GM18526 (cell line): Measurements from ENCODE around the gene NUCB1.
A peak's percentile ranks its signal among the peaks of the same experiment; 100 is the strongest.

Source experiments
- POLR2A ChIP-seq: IDR thresholded peaks from 3 replicates; pipeline ENCODE4 v1.6.1; 2011; ENCODE audit not compliant: insufficient read length; ENCODE audit errors: extremely low read depth

NUCB1 gene

GRCh38 chr19:48899781-48900476 lies at the start of gene NUCB1:
Gene NUCB1 (plus strand): TSS chr19:48900312. CDS start chr19:48900797, 485 bp downstream.
- peak; percentile 48 for TF ChIP-seq POLR2A

GRCh38 chr19:48852292-48852691 lies 47.8 kb upstream of the NUCB1 start:
- TF ChIP-seq POLR2A, result no peak

DNA sequence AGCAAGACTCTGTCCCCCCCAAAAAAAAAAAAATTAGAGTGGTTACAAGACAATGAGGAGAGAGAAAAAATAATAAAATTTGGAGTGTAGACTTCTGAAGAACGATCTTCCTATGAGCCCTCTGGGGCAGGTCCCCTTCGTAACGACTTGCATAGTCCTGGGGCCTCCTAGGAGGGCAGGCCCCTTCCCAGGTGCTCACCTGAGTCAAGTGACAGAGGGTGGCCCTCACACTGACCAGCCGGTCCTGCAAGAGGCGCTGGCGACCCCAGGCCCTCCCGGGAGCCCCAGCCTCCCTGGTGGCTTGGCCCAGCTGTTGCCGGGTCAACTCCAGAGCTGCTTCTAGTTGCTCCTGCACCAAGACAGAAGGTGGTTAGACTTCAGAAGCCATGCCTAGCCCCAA lies 46.6 kb upstream of the NUCB1 start:
- no peak for TF ChIP-seq POLR2A

DNA sequence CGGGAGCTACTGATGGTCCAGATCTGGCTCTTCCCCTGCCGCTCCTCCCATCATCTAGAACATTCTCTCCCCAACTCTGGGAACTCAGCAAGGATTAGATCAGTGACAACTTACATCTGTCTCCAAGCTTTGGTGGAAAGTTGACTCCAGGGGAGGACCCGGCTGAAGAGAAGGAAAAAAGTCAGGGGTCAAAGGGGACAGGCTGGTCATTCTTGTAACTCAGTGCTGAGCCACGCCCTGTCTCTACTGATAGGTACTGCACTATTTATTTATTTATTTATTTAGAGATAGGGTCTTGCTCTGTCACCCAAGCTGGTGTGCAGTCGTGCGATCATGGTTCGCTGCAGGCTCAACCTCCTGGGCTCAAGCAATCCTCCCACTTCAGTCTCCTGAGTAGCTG lies 46.0 kb upstream of the NUCB1 start:
- no peak for TF ChIP-seq POLR2A

- TF ChIP-seq POLR2A, result no peak
These were observed 43.2 kb upstream of the NUCB1 start for GRCh38 chr19:48856921-48857320.

DNA sequence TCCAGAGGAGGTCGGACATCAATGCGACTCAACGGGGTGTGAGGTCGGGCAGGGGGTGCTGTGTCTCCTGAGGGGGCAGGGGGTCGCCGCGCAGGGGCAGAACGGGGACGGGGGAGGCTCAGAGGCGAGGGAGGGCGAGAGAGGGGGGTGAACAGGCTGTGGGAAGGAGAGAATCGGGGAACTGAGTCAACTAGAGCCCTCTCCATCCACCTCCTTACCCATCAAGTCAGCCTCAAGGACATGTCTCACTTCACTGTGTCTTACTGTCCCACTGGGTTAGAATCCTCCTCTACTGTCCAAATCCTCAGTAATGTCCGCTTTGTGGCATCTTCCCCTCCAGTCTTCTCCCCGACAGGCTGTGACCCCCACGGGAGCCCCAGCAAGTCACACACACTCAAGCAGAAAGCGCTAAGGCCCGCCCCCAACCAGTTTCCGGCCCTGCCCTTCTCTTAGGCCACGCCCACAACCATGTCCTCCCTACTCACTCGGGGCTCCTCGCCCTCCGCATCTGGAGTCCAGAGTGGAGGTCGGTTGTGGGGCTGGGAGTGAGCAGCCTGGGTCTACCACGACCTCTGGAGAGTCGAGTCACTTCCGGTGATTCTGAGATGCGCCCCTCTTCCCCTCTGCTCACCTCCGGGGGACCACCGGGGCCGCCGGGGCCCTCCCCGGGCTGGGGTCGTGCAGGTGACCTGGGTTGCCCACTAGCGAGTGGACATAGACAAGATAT lies 41.0 kb upstream of the NUCB1 start:
- peak; percentile 43 for TF ChIP-seq POLR2A

DNA sequence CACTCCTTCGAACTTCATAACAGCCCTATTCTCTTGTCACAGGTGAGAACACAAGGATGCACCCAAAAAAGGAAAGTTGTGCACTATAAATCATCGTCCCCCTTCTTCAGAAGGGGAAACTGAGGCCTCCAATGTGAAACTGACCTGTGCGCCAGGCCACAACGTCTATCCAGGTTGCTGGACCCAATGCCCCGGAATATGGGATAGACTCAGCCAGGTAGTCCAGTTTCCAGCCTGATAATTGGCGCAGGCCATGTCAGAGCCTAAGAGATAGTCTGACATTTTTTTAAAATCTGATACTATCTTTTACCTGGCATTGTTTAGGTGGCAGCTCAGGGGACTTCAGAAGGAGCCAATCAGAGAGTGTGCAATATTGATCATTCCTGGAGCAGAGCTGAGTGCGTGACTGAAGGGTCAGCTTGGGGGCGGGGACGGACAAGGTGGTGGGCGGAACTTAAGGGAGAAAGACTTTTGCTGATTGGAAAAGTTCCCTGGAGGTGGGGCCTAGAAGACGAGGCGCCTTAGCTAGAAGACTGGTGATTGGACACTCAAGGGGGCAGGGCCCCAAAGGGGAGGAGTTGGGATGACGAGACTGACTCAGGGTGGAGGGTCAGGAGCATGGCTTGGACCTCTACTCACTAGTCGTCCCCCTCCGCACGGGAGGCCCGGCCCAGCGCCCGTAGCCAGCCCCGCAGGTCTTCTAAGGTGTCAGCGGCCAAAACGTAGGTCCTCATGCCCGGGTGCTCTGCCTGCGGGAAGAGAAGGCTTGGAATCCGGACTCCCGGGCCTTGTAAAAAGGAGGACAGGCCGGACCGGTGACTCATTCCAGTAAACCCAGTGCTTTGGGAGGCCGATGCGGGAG lies 40.2 kb upstream of the NUCB1 start:
- TF ChIP-seq POLR2A, result no peak

DNA sequence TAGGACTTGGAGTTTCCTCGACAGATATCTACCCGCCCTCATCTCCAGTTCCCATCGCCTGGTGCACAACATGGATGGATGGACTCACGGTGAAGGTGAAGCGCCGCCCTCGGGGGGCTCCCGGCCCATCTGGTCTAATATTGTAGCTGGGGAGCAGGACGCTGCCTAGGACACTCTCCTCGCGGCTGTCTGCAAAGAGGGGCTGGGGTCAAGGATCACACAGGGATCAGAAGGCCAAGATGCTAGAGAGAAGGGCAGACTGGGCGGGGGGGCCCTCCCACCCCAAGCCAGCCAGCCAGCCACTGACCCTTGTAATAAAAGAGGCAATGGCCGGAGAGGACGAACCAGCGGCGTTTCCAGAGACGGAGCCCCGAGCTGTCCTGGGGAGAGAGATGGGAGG lies 38.8 kb upstream of the NUCB1 start:
- no peak for TF ChIP-seq POLR2A

GRCh38 chr19:48862827-48863226 lies 37.3 kb upstream of the NUCB1 start:
- no peak for TF ChIP-seq POLR2A

DNA sequence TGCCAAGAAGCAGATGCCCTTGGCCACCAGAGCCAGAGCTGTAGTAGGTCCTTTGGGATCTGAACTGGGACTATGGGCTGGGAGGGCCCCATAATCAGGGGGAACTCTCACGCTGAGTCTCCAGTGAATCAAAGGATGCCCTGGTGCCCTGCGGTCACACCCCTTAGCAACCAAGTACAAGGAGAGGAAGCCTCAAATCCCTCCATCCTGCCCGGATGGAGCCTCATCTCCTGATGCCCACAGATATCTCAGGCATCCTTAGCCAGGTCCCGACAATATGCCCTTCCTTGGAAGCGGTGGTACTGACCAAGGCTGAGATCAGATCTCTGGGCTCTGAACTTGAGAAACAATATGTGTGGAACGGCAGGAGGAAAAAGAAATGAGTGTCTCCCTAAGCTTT lies 33.4 kb upstream of the NUCB1 start:
- TF ChIP-seq POLR2A, result no peak

DNA sequence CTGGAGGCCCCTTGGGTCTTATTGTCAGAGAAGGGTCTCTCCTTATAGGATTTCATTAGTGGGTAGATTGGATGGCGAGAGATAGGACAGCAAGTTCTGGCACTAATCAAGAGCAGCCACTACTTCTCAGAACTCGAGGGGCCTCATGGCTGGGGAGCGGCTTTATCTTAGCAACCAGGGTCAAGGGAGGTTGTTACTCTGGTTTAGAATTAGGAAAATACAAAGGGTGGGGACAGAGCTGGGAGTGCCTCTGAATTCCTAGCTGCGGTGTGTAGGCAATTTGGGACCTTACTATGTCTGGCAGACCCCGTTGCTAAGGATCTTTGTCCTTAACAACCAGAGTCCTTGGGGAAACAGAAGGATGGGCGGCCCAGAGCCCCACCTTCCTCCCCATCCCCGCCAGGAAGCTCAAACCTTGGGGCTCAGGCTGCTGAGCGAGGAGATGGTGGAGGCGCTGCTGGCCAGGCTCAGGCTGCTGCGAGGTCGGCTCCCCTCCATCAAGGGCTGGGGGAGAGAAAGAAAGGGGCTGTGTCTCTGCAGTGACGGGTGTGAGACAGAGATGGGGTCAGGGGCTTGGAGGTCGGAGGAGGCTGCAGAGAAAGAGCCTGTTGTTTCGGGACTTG lies 32.9 kb upstream of the NUCB1 start:
- TF ChIP-seq POLR2A, result no peak

- TF ChIP-seq POLR2A, result no peak
These were observed 32.4 kb upstream of the NUCB1 start for GRCh38 chr19:48867746-48868113.

- TF ChIP-seq POLR2A, result no peak
These were observed 31.8 kb upstream of the NUCB1 start, which contains the start of gene PLEKHA4 for GRCh38 chr19:48868114-48868886. Gene PLEKHA4 (minus strand): TSS chr19:48868617. CDS start chr19:48867620, 997 bp downstream.

- no peak for TF ChIP-seq POLR2A
These were observed 30.1 kb upstream of the NUCB1 start for GRCh38 chr19:48870048-48870447.
